AG08395 (cell line): Measurements from ENCODE around the gene GLRA1.

Experiments used
- DNase-seq: peaks from one replicate; pipeline ENCODE4 v3.0.0; 2012; ENCODE audit warnings: mixed read lengths, low spot score

GLRA1 gene

DNA sequence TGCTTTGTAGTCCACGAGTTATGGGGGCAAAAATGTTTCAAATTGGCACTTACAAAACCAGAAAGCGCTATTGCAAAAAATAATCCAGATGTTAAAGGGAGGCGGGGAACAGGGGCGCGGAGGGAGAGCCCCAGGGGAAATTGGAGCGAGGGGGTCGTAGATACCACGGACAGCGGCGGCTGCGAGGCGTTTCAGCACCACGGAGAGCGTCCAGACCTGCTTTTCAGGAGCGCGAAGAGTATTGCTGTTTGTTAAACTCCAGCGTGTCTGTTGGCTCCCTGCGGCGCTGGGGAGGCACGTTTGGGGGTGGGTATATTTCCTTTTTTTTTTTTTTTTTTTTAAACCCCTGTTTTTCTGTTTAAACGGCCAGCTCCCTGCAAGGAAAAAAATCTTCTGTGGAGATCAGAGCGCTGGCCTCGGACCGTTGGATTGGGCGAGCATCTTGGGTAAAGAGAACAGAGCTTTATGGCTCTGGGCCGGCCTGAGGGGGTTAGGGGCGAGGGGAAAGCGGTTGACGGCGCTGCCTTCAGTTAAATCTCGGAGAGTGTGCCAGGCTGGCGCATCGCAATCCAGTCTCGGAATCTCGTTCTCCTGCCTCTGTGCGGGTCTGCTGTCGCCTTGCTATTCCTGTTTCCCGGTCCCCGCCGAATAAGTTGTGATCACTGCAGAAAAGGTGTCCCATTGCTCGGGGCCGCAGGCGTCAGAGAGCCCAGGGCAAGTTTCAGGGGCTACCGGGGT lies at the start of gene GLRA1:
Gene GLRA1, minus strand, starts transcription at position 288 of the 738 bp plus-strand sequence. CDS start 302 bp downstream, outside the sequence.
- DNase-seq: peak; percentile 49

DNA sequence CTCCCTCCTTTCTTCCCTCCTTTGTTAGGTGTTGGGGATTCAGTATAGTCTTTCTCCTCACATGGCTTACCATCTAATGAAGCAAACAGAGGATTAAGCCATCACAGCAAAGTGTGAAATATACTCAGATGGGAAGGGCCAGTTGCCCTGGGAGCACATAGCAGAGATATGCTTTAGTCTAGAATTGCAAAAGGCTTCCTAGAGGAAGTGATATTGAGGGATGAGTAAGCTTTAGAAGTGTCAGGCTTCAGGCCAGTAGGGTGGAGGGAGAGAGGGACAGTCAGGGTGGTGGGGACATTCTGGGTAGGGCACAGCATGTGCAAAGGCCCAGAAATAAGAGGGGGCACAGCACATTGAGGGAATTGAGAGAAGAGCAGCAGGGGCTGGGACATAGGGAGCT lies 46.2 kb upstream of the GLRA1 start:
- DNase-seq: no peak

DNA sequence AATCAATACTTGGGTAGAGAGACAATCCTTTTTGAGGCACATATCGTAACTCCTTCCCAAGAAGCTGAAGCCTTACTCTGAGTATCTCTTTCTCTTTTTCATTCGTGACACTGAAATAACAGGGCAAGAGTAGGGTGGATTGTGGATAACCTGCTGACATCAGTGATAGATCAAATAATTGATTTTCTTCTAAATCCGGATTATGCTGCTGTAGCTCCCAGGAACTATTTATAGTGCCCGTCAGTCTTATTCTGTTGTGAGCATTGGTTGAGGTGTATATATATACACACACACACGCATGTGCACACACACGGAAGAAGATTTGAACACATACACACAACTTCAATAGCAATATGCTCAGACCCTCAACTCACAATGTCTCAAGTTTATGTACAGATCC lies 43.2 kb upstream of the GLRA1 start:
- DNase-seq: no peak

DNA sequence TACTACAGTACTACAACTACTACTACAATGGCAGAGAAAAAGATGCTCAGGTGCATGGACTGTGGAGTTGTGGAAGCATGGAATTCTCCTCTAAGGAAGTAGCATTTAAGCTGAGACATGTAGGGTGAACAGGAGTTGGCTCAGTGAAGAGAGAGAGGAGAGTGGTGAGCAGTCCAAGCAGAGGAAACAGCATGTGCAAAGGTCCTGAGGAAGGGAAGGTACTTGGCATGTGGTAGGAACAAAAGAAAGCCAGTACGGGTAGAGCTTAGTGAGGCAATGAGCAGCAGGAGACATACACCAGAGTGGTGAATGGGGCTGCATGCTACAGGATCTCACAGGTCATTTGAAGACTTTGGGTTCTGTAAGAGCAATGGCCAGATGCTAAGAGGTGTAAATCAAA lies 41.4 kb upstream of the GLRA1 start:
- DNase-seq: no peak

DNA sequence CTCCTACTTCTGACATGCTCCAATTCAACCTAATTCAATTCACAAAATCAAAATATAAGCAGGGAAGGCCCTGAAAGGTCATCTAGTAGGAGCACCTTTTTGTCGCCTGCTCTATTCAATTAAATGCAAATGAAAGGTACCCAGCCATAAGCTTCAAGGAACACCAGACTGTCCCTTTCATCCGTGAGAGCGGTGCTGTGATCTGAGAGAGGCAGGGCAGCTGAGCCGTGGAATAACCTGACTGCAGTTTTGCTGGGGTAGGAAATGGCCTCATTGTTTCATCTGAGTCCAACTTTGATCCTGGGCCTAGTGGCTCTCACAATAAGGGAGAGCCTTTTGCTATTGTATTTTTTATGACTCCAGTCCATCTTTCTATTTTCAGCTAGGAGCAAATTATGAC lies 39.8 kb upstream of the GLRA1 start:
- no peak for DNase-seq

DNA sequence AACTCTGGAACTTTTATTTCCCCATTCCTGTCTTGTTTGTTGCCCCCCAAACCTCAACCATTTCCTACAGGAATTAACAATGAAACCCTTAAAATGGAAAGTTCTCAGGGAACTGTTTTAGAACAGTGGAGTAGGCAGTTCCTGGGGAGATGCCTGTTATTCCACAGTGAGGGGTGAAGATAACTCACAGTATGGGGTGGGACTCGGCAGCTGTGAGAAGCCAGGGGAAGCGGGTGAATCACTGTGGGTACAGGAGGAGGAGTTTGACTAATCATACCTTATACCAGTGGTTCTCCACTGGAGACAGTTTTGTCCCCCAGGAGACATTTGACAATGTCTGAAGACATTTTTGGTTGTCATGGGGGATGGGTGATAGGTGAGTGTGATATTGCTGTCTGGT lies 36.9 kb upstream of the GLRA1 start:
- DNase-seq: no peak

DNA sequence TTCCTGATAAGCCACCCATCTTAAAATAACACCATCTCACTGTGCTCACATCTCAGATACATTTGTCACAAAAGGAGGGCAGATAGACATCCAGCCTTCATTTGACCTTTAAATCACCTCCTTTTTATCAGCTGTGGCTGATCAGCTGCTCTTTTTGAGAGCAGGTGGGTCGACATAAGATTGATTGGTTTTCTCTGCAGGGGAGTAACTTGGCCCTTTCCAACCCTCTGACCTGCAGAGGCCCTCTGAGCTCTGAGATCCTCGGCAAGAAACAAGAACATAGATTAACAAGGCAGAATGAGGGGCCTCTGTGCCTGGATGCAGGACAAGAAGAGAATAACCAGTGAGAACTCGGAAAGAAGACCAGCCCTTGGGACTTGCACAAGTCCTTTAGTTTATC lies 33.5 kb upstream of the GLRA1 start:
- no peak for DNase-seq

DNA sequence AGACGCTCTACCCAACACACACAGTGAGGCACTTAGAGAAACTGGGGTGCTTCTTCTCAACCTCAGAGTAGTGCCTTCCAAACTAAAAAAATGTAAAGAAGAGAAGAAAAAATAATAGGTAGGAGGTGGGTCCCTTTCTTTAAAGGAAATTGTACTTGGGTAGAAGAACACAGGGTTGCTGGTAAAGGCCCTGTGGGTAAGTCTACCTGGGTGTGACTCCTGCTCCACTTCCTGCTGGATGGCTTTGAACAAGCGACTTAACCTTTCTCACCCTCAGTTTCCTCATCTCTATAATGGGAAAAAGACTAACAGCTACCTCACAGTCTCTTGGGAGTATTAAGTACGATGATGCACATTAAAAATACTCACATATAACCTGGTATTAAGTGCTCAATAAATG lies 32.1 kb upstream of the GLRA1 start:
- no peak for DNase-seq

DNA sequence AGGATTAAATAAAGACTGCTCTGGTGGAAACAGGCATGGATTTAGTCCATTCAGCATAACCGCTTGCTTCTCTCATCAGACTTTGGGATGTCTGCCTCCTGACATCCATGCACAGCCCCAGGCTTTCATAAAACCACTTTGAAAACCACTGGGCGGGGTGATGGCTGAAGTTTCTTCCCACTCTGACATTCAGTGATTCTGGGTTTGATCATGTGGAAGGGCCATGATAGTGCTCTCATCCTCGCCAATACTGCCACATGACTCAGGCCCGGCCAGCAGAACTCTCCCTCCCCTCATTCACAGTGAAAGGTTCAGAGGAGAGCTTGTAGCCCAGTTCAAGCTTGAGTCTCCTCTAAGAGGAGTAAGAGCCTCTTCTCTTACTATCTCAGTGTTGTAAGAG lies 29.6 kb upstream of the GLRA1 start:
- no peak for DNase-seq

DNA sequence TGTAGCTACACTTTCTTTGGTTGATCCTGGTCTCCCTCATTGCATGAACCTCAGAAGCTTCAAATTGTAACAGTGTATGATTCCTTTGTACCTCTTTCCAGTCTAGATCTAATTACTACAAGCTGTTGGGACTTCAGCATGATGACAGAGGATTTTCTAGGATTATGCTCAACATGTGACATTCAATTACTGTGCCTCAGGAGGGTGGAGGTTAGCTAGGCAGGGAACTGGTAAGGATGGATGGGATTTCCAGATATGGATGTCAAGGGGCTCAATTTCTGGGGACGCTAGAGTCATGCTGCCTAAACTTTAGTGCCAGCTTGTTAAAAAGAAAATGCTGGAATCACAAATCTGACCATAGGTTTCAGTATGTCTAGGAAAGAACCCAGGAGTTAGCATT lies 29.2 kb upstream of the GLRA1 start:
- DNase-seq: no peak

DNA sequence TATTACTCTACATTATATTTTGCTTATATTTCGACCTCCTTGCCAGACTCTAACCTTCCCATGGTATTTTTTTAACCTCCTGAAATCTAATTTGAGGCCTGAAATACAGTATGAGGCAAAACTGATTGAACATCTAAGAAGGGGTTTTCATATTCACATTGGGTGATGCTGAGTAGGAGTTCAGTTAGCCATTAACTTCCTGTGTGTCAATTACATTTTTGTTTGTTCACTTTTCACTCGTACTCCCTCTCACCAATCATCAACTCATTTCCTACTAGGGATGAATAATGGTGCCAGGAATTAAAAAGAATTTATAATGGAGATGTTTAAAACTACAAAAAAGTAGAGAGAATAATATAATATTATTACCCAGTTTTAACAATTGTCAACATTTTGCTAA lies 27.6 kb upstream of the GLRA1 start:
- no peak for DNase-seq

DNA sequence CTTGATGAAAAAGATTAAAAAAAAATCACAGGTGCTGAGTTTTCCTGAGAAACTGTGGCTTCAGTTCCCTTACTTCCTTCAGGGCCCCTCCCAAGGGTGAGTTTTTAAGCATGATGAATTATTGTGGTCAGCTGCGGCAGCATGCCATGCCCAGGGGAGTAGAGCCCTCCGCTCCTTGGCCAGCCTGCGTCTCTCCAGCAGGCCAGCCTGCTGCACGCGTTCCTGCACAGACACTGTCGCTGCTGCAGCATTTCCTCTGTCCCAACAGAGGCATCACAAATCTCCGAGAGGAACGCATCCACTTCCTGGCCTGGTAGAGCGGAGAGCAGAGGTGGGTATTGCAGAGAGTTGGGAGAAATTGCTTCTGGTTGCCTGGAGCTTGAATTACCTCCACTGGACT lies 26.1 kb upstream of the GLRA1 start:
- no peak for DNase-seq

DNA sequence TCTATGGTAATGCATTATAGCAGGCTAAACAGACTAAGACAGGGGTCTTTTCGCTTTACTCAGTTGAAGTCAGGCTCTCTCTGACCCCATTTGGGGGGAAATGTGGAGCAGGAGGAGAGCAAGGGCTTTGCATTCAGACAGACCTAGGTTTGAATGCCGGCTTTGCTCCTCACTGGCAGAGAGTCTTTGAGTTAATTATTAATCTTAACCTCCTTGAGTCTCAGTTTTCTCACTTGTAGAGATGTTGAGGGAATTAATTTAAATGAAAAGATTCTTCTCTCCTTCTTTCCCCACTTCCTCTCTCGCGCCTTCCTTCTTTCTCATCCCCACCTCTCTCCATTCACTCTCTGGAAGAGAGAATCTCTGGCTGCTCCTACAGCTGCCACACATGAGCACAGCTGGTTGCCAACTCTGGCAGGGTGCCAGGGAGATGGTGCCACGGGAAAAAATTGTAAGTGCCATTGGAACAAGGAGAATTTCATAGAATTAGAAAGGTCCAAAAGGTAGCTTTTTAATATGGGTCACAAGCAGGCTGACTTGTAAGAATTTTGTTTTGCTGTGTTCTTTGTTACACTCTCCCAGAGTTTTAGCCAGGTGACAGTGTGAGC lies 25.2 kb upstream of the GLRA1 start:
- DNase-seq: no peak

DNA sequence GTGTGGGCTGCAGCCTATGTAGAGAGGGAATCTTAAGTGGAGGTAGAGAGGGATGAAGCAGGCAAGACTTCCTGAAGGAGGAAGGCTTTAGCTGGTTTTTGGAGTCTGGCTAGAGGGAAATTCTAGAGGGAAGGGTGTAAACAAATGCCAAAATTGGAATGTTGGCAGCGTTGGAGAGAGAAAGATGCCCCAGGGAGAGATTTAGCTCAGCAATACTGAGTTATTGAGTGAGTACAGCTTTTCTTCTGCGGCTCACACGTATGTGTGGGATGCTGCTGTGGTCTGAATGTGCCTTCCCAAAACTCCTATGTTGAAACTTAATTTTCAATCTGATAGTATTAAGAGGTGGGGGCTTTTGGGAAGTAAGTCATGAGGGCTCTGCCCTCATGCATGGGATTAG lies 24.5 kb upstream of the GLRA1 start:
- no peak for DNase-seq

DNA sequence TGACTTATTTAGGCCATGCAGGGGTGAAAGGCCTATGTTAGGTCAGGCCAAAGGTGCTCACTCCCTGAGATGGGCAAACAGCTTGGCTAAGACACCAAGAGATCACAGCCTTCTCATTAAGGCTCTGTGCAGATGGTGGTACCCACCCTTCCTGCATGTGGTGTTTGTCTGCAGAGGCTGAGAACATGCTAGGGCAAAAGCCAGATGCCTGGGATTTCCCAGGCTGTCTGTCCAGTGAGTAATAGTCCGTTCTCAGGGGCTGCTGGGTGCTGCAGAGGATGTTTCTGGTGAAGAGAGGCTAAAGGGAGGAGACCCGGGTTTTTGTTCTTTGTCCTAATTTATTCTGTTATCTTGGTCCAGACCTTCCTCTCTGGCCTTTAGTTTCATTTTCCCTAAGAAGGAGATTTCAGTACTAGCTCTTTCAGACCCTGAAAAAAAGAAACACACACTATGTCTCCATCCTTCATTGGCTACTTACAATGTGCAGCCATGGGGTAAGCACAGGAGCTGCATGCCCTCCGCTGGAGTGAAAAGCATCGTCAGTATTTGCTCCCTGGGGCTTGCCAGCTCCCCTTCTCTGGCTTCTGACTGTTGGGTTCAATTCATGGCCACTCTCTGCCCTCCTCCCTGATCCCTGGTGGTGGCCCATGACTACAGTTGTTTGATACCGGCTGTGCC lies 23.4 kb upstream of the GLRA1 start:
- DNase-seq: no peak

DNA sequence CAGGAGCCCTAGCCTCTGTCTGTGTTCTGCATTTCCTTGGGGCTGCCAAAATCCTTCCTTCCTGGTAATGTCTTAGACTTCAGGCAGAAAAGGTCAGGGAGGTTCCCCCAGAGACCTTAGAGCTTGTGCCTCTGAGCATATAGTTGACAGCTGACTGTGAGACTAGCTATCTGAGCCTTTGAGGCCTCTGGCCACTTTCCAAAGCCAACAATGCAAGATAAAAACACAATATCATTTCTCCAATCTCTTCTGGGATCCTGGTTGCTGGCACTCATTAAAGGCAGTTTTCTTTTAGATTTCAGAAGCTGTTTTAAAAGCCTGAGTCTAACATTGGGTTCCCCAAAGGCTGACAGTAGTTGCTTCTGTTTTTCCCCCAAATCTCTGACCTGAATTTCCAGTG lies 13.2 kb upstream of the GLRA1 start:
- DNase-seq: no peak

DNA sequence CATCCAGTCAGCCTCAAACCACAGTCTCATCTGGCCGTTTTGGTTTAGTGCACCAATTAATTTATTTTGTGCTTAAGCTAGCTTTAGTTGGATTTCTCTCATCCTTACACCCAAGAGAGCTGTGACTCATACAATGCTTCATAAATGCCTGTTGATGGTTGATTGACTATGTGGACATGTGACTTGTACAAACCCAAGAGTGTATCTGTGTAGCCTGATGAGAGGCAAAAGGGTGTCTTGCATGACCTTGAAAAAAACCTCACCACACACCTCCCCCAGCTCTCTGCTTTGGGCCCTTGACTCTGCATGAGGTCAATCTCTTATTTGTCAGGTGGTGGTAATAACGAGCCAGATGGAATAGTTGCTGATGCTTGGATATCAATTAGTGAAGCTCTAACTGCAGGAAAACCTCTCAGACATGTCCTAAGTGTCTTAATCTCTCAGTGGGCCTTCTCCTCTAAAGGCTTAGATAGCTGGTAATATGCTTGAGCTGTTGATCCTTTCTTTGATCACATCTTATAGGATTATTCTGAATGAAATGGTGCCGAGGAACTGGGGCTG lies 10.6 kb upstream of the GLRA1 start:
- no peak for DNase-seq

DNA sequence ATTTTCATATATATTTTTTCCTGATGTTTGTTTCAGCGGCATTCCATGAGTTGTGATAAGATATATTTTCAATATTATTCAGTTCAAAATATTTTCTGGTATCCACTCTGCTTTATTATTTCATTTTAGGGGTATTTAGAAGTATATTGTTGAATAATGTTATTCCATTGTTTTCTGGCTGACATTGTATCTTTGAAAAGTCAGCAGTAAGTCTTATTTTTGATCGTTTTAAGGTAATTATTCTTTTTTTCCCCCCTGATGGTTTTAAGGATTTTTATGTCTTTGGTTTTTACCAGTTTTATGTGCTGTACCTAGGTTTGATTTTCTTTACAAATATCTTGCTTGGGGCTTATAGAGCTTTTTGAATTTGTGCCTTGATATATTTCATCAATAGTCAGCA lies 6.6 kb upstream of the GLRA1 start:
- DNase-seq: no peak

DNA sequence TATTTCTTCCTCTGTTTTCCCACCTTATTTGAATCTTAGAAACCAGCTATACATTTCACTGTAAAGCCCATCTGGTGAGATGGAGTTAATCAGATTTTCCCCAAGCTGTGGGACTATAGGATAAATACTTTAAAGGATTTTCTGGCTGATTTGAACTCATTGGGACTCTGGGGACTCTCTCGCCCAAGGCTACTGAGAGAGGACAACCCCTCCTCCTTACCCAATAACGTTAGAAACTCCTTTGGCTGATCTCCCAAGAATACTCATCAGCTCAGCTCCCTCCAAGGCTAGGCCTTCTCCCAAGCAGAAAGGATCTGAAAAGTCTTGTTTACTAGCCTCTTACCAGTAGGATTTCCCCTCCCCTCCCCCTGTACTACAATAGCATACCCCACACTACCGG lies 1.5 kb upstream of the GLRA1 start:
- DNase-seq: no peak

DNA sequence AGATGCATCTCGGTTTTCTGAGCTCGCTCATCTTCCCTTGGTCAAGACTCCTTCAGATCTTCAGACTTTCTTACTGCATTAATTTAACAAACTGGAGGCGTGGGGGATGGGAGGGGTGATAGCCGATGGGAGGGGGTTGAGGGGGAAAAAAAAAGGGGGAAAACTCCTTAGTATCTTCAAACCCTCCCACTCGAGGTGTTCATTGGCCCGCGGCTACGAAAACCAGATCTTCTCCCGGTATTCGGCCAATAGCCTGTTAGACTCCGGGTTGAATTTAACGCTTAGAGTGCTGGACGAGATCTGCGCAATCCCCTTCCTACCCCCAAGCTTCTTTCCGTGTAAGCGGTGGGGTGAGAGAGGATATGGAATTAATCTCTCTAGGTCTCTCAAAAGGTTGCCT lies 689 bp upstream of the GLRA1 start:
- DNase-seq: no peak

DNA sequence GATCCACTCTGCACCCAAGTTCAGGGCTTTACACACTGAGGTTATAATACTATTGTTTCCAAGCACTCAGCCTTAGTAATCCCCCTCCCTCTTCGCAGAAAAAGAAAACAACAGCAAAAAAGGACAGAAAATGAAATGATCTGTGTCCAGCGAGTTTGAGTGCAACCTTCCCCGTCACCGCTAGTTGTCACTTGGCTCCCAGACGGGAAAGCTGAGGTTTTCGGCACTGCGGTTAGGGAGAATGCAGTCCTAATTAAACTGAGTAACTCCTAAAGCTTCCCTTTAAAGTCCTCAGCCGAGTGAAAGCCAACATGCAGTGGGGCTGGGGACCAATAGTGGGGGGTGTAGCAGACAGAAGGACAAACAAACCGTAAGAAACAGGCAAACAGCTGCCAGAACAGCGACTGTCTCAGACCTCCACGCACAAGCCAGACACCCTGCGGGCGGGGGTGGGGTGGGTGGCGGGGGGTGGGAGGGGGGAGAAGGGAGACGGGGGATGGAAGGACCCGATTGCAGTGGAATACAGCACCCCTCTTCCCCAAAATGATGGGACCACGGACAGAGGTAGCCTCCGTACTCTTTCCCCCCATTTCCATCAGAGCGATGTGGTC lies 680 bp downstream of the GLRA1 start:
- no peak for DNase-seq

DNA sequence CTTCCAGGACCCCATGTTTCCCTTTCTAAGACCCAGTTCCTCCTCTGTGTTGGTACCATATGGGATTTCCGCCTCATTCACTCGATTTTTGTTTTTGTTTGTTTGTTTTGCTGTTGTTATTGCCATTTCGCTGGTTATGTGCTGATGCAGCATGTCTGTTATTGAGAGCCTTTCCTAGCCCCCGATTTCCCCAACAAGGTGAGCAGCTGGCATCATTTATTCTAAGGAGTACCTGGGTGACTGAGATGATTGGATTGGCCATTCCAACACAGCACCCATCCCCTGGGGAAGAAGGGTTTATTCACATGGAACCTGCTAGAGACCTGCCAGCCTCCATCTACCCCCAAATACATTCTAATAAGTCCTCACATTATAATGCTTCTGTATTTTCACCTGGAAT lies 2.7 kb downstream of the GLRA1 start:
- DNase-seq: no peak

DNA sequence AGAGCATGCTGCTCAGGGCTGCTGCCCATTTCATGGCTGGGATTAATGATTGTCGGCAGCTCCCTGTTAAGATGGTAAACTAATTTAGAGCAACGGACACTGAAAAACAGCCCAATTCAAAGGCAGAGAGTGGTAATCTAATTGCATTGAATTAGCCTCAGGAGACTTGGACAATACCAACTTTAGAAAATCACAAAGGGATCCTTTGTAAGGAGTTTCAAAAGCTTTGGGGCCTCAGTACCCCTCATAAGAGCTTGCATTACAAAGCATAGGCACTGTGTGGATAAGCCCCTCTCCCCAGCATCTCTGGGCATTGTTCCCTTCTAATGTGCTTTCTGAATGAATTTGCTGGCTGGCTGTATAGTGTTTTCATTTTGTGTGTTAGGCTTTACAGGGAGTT lies 6.7 kb downstream of the GLRA1 start:
- DNase-seq: no peak
